SK-N-SH (cell line): ENCODE results near the gene RELN. TPM values are rescaled to one million over a fixed set of nuclear protein-coding genes. Genes with fewer than 3 reads are reported as not detected.

Experiments
- CTCF ChIA-PET: fragments of 300-600, 350-600 bp; formaldehyde crosslinking; extraction: SDS; loops from one replicate; lab custom pipeline; 2021; lab: Yijun Ruan, JAX
- POLR2A ChIA-PET: fragments of 350-600 bp; sonication (Branson Sonifier 250); formaldehyde crosslinking; extraction: SDS; loops from one replicate; lab custom pipeline; 2020; ENCODE audit warnings: antibody characterized with exemption, inconsistent platforms; lab: Yijun Ruan, JAX
- DNase-seq: peaks from one replicate; pipeline ENCODE4 v3.0.0; 2012
- H2AFZ ChIP-seq: fragments of 200-600 bp; sonication (generic); 2 replicates; pipeline ENCODE4 v1.8.1; 2016; ENCODE audit warnings: antibody characterized with exemption, mild to moderate bottlenecking, low read depth
- H3F3A ChIP-seq: fragments of 200-600 bp; sonication (generic); replicated peaks from 2 replicates; pipeline ENCODE3; 2016; ENCODE audit warnings: antibody characterized with exemption, mild to moderate bottlenecking; ENCODE audit not compliant: insufficient read depth
- H3K27ac ChIP-seq, 2 experiments: fragments of 200-500 bp in 1 of 2; fragments of 200-600 bp in 1 of 2; sonication (Bioruptor generic) in 1 of 2; sonication (generic), shearing (Covaris generic) in 1 of 2; 2 replicates each; pipeline versions ENCODE4 v1.5.1 to v1.6.1; 2014 to 2016; ENCODE audit warnings: low read depth in 2 of 2, inconsistent platforms in 1 of 2, low read length in 1 of 2, mild to moderate bottlenecking in 1 of 2, mixed read lengths in 1 of 2
- H3K27me3 ChIP-seq: fragments of 200-600 bp; sonication (generic), shearing (Covaris generic); 2 replicates; pipeline ENCODE4 v1.6.1; 2016; ENCODE audit warnings: mixed run types; ENCODE audit not compliant: insufficient read depth
- H3K36me3 ChIP-seq, 2 experiments: fragments of 200-500 bp in 1 of 2; fragments of 200-600 bp in 1 of 2; sonication (Bioruptor generic) in 1 of 2; sonication (generic) in 1 of 2; replicated peaks in 1 of 2; 2 replicates each; pipeline versions ENCODE3 to v1.5.1; 2014 to 2016; ENCODE audit warnings: low read length in 1 of 2, mild to moderate bottlenecking in 1 of 2; ENCODE audit not compliant: insufficient read depth in 2 of 2, control insufficient read depth in 1 of 2
- H3K4me1 ChIP-seq, 2 experiments: fragments of 200-500 bp in 1 of 2; fragments of 200-600 bp in 1 of 2; sonication (Bioruptor generic) in 1 of 2; sonication (generic), shearing (Covaris generic) in 1 of 2; 2 replicates each; pipeline versions ENCODE4 v1.5.1 to v1.6.1; 2014 to 2016; ENCODE audit warnings: low read depth in 1 of 2, low read length in 1 of 2, mixed run types in 1 of 2; ENCODE audit not compliant: insufficient read depth in 2 of 2, control insufficient read depth in 1 of 2
- H3K4me2 ChIP-seq: fragments of 200-600 bp; sonication (generic), shearing (Covaris generic); 2 replicates; pipeline ENCODE4 v1.6.1; 2017; ENCODE audit warnings: mixed run types
- H3K4me3 ChIP-seq, 2 experiments: fragments of 200-500 bp in 1 of 2; fragments of 200-600 bp in 1 of 2; sonication (Bioruptor generic) in 1 of 2; sonication (generic), shearing (Covaris generic) in 1 of 2; 2 replicates each; pipeline versions ENCODE4 v1.5.1 to v1.8.1; 2014 to 2016; ENCODE audit warnings: low read depth in 2 of 2, inconsistent platforms in 1 of 2, low read length in 1 of 2, mild to moderate bottlenecking in 1 of 2, mixed read lengths in 1 of 2, moderate library complexity in 1 of 2
- H3K79me2 ChIP-seq: fragments of 200-600 bp; sonication (generic); 2 replicates; pipeline ENCODE4 v1.8.1; 2017; ENCODE audit warnings: mild to moderate bottlenecking; ENCODE audit not compliant: insufficient read depth
- H3K9ac ChIP-seq: fragments of 200-600 bp; sonication (generic); 2 replicates; pipeline ENCODE4 v1.6.1; 2017; ENCODE audit warnings: mixed run types
- H3K9me2 ChIP-seq: fragments of 200-600 bp; sonication (generic); 2 replicates; pipeline ENCODE4 v1.6.1; 2017; ENCODE audit warnings: mixed run types
- H3K9me3 ChIP-seq: fragments of 200-600 bp; sonication (generic); 2 replicates; pipeline ENCODE4 v1.6.1; 2017; ENCODE audit warnings: mixed run types, mild to moderate bottlenecking, moderate library complexity
- H4K20me1 ChIP-seq: fragments of 200-600 bp; sonication (generic); 2 replicates; pipeline ENCODE4 v1.6.1; 2017; ENCODE audit warnings: mild to moderate bottlenecking, mixed run types; ENCODE audit not compliant: insufficient read depth
- ELF1 ChIP-seq: IDR thresholded peaks from 2 replicates; pipeline ENCODE4 v1.4.0; 2012
- FOXJ3 ChIP-seq: sonication (generic); formaldehyde crosslinking; IDR thresholded peaks from 2 replicates; pipeline ENCODE4 v1.5.1; 2020; ENCODE audit warnings: mild to moderate bottlenecking, missing genetic modification reagents
- GATA2 ChIP-seq: sonication (generic); formaldehyde crosslinking; IDR thresholded peaks from 2 replicates; pipeline ENCODE4 v1.5.0; 2020; ENCODE audit warnings: mild to moderate bottlenecking, missing genetic modification reagents
- MEF2A ChIP-seq: IDR thresholded peaks from 2 replicates; pipeline ENCODE4 v1.4.0; 2012; ENCODE audit warnings: low read depth, borderline replicate concordance
- MXI1 ChIP-seq: IDR thresholded peaks from 2 replicates; pipeline ENCODE4 v1.6.1; 2012; ENCODE audit warnings: mild to moderate bottlenecking, low read depth, low read length, improper control_type of control experiment
- NFIC ChIP-seq: IDR thresholded peaks from 2 replicates; pipeline ENCODE4 v1.4.0; 2012; ENCODE audit warnings: borderline replicate concordance
- NRF1 ChIP-seq: IDR thresholded peaks from 2 replicates; pipeline ENCODE4 v1.6.1; 2012; ENCODE audit warnings: low read depth, mild to moderate bottlenecking, low read length
- POLR2AphosphoS5 ChIP-seq: IDR thresholded peaks from 2 replicates; pipeline ENCODE4 v1.6.1; 2012; ENCODE audit warnings: low read depth, low read length
- RAD21 ChIP-seq: IDR thresholded peaks from 2 replicates; pipeline ENCODE4 v1.6.1; 2012; ENCODE audit warnings: mild to moderate bottlenecking, low read length
- RCOR1 ChIP-seq: fragments of 150-350 bp; IDR thresholded peaks from 2 replicates; pipeline ENCODE4 v1.6.1; 2017; ENCODE audit warnings: antibody characterized with exemption, low read length
- RXRA ChIP-seq: IDR thresholded peaks from 2 replicates; pipeline ENCODE4 v1.4.0; 2012; ENCODE audit warnings: low read depth, mild to moderate bottlenecking, borderline replicate concordance
- TCF12 ChIP-seq: IDR thresholded peaks from 2 replicates; pipeline ENCODE4 v1.4.0; 2012
- TEAD4 ChIP-seq: IDR thresholded peaks from 2 replicates; pipeline ENCODE4 v1.4.0; 2012; ENCODE audit warnings: mild to moderate bottlenecking, borderline replicate concordance; ENCODE audit not compliant: insufficient read depth
- WGBS: methylation state at CpG from one replicate; pipeline ENCODE4 v1.1.6; 2017; ENCODE audit warnings: low lambda C conversion rate; 5-methylcytosine and 5-hydroxymethylcytosine counted together
- polyA plus RNA-seq, 3 experiments: library from polyadenylated mRNA; depleted of rRNA; stranded (reverse); fragments of >200 nt; gene quantifications; 2 replicates each; pipeline ENCODE4 v1.2.3, GENCODE V29; 2012
- TF ChIP-seq, protein P1 (sequence below): IDR thresholded peaks from 2 replicates; pipeline ENCODE4 v1.6.1; 2012; ENCODE audit warnings: mild to moderate bottlenecking, low read depth, low read length, moderate library complexity
- TF ChIP-seq, protein P2 (sequence below): IDR thresholded peaks from 2 replicates; pipeline ENCODE4 v1.4.0; 2012; ENCODE audit warnings: low read depth, borderline replicate concordance
- TF ChIP-seq, protein P3 (sequence below): IDR thresholded peaks from 2 replicates; pipeline ENCODE4 v1.4.0; 2012; ENCODE audit warnings: low read depth

RELN gene
- polyA plus RNA-seq, 1 of the 3 experiments (the other 2 are of a cell fraction), result 0.02 TPM

DNA sequence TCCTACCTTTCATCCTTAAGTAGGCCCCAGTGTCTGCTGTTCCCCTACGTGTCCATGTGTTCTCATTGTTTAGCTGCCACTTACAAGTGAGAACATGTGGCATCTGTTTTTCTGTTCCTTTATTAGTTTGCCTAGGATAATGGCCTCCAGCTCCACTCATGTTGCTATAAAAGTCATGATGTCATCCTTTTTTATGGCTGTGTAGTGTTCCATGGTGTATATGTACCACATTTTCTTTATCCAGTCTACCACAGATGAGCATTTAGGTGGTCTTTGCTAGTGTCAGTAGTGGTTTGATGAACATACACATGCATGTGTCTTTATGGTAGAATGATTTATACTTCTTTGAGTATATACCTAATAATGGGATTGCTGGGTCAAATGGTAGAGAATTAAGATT lies 397.3 kb downstream of the RELN start:
- POLR2A ChIA-PET, result no interaction called here
- Histone ChIP-seq H3K9me3 (no peaks in the 10 kb centered on the region), H3K4me1 (no peaks in the 10 kb centered on the region), H3K4me3 (no peak overlapping the region), H3K4me2 (no peak overlapping the region), H3F3A (no peaks in the 10 kb centered on the region), H3K79me2 (no peaks in the 10 kb centered on the region), H3K27ac (no peak overlapping the region), H3K9ac (no peak overlapping the region), H3K27me3 (0 out of 2 replicates have a peak, but pooled peaks cover under 1% of the 10 kb centered on the region), H3K36me3 (no peaks in the 10 kb centered on the region), H2AFZ (no peak overlapping the region), H4K20me1 (no peaks in the 10 kb centered on the region), H3K9me2 (no peaks in the 10 kb centered on the region)
- no peak for DNase-seq
- WGBS, result 54% methylated on average over 1 of the region's 1 CpG
- TF ChIP-seq FOXJ3 (CRISPR knock-in tag) (no peak), NRF1 (no peak), MXI1 (no peak)
- TF ChIP-seq, protein P1, sequence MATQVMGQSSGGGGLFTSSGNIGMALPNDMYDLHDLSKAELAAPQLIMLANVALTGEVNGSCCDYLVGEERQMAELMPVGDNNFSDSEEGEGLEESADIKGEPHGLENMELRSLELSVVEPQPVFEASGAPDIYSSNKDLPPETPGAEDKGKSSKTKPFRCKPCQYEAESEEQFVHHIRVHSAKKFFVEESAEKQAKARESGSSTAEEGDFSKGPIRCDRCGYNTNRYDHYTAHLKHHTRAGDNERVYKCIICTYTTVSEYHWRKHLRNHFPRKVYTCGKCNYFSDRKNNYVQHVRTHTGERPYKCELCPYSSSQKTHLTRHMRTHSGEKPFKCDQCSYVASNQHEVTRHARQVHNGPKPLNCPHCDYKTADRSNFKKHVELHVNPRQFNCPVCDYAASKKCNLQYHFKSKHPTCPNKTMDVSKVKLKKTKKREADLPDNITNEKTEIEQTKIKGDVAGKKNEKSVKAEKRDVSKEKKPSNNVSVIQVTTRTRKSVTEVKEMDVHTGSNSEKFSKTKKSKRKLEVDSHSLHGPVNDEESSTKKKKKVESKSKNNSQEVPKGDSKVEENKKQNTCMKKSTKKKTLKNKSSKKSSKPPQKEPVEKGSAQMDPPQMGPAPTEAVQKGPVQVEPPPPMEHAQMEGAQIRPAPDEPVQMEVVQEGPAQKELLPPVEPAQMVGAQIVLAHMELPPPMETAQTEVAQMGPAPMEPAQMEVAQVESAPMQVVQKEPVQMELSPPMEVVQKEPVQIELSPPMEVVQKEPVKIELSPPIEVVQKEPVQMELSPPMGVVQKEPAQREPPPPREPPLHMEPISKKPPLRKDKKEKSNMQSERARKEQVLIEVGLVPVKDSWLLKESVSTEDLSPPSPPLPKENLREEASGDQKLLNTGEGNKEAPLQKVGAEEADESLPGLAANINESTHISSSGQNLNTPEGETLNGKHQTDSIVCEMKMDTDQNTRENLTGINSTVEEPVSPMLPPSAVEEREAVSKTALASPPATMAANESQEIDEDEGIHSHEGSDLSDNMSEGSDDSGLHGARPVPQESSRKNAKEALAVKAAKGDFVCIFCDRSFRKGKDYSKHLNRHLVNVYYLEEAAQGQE, result no peak
- CTCF ChIA-PET, result interaction anchor here (0.9 to 3.4 kb wide), 3 partner anchors 11 to 19 kb away, joined by 3 to 20 read pairs (median 19); no protein-coding TSS in a partner anchor

DNA sequence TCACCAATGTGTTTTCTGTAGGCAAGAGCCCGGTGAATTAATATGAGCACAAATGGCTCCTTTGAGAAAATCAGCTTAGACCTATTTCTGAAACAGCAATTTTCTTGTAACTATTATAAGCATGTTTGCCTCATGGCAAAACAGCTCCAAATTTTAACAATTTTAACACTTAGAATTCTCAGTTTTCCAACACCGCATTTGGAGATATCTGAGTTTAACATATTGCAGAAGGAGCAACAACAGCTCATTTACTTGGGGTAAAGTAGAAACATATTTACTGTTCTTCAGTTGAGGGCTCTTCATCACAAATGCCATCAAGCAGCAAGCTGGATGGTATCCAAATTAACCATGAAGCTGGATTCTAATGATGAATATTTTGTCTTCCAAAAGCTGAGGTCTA lies 409.4 kb downstream of the RELN start:
- Histone ChIP-seq H3K9me3 (no peaks in the 10 kb centered on the region), H2AFZ (no peak overlapping the region), H3K36me3 (no peaks in the 10 kb centered on the region), H3K4me2 (no peak overlapping the region), H3K9ac (no peak overlapping the region), H3F3A (no peaks in the 10 kb centered on the region), H3K9me2 (no peaks in the 10 kb centered on the region), H3K27me3 (no peaks in the 10 kb centered on the region), H3K79me2 (no peaks in the 10 kb centered on the region), H3K4me1 (no peaks in the 10 kb centered on the region), H3K4me3 (no peak overlapping the region), H4K20me1 (no peaks in the 10 kb centered on the region), H3K27ac (no peak overlapping the region)
- ChIA-PET POLR2A (no interaction called here), CTCF (interaction anchor here (0.6 to 1.4 kb wide), 5 partner anchors 16 to 580 kb away, joined by 3 to 4 read pairs (median 3); no protein-coding TSS in a partner anchor)
- no peak for DNase-seq
- no peak for TF ChIP-seq RAD21
- no peak for TF ChIP-seq RXRA
- TF ChIP-seq GATA2, result no peak
- TF ChIP-seq MEF2A, result no peak
- no peak for TF ChIP-seq POLR2AphosphoS5
- TF ChIP-seq TCF12, result no peak
- TF ChIP-seq, protein P2, sequence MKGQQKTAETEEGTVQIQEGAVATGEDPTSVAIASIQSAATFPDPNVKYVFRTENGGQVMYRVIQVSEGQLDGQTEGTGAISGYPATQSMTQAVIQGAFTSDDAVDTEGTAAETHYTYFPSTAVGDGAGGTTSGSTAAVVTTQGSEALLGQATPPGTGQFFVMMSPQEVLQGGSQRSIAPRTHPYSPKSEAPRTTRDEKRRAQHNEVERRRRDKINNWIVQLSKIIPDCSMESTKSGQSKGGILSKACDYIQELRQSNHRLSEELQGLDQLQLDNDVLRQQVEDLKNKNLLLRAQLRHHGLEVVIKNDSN, result no peak
- TF ChIP-seq RCOR1, result no peak
- TF ChIP-seq TEAD4, result no peak
- TF ChIP-seq, protein P3, sequence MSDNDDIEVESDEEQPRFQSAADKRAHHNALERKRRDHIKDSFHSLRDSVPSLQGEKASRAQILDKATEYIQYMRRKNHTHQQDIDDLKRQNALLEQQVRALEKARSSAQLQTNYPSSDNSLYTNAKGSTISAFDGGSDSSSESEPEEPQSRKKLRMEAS, result no peak
- TF ChIP-seq ELF1, result no peak
- TF ChIP-seq NFIC, result no peak
- 65% methylated on average over 2 of the region's 2 CpGs for WGBS
